Ascending aorta (tissue), 2 donors: ENCODE measurements around the gene CLIC4. TPM values are rescaled to one million over a fixed set of nuclear protein-coding genes. Genes with fewer than 3 reads are reported as not detected.

ENCODE experiments used
- DNase-seq, 2 donors: peaks; one replicate each; pipeline ENCODE4 v3.0.0-alpha.2; 2019; ENCODE audit warnings: low spot score in 2 of 2
- H3K27ac ChIP-seq, 2 donors: fragments of 200-600 bp; sonication (generic); one replicate each; pipeline ENCODE4 v1.5.1; 2016 to 2017; ENCODE audit warnings: mild to moderate bottlenecking in 1 of 2
- H3K27me3 ChIP-seq: fragments of 200-600 bp; sonication (generic); one replicate; pipeline ENCODE4 v1.5.1; 2017
- H3K36me3 ChIP-seq, 2 donors: fragments of 200-600 bp; sonication (generic); one replicate each; pipeline ENCODE4 v1.5.1; 2016
- H3K4me1 ChIP-seq, 2 donors: fragments of 200-600 bp; sonication (generic); one replicate each; pipeline ENCODE4 v1.5.1; 2016 to 2017; ENCODE audit warnings: mild to moderate bottlenecking in 1 of 2
- H3K4me3 ChIP-seq, 2 donors: fragments of 200-600 bp; sonication (generic); one replicate each; pipeline ENCODE4 v1.5.1; 2016 to 2017; ENCODE audit warnings: mild to moderate bottlenecking in 1 of 2
- H3K9me3 ChIP-seq, 2 donors: fragments of 200-600 bp; sonication (generic); one replicate each; pipeline ENCODE4 v1.5.1; 2016
- intact Hi-C: fragments of 100-400 bp; cut with DNase I; formaldehyde crosslinking; loops from one replicate; pipeline ENCODE4 v1.15.1; 2023
- total RNA-seq: library from RNA; depleted of rRNA; stranded (reverse); fragments of >200 nt; gene quantifications from one replicate; pipeline ENCODE4 v1.1.0, GENCODE V29; 2016
- TF ChIP-seq, protein P1 (sequence below), 3 experiments: fragments of 200-600 bp in 2 of 3; fragments of 450-650 bp in 1 of 3; sonication (generic) in 2 of 3; IDR thresholded peaks; one replicate each; pipeline ENCODE4 v1.5.1; 2016 to 2019; ENCODE audit warnings: antibody characterized with exemption in 3 of 3, mild to moderate bottlenecking in 1 of 3, moderate library complexity in 1 of 3

CLIC4 gene
- total RNA-seq, 1 donor from 2014 or later: 494 TPM

DNA sequence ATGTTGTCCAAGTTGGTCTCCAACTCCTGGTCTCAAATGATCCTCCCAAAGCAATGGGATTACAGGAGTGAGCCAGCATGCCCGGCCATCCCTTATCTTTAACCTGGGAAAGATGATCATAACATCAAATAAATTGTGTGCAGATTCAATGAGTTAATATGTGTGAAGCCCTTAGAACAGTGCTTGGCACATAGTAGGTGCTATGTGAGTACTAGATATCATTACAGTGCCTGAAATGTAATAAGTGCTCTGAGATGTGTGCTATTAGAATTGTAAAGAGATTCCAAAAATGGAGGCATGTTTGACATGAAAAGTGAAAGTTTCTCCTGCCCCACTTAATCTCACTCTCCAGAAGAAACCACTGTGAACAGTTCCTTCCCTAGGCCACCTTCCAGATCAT, 113.0 kb downstream of the CLIC4 start:
- Histone ChIP-seq H3K27ac (no peak overlapping the region), H3K9me3 (no peaks in the 10 kb centered on the region), H3K4me1 (no peaks in the 10 kb centered on the region), H3K4me3 (no peak overlapping the region), H3K27me3 (no peaks in the 10 kb centered on the region), H3K36me3 (no peaks in the 10 kb centered on the region)
- no peak for DNase-seq
- intact Hi-C loops: no loop called here
- TF ChIP-seq, protein P1, sequence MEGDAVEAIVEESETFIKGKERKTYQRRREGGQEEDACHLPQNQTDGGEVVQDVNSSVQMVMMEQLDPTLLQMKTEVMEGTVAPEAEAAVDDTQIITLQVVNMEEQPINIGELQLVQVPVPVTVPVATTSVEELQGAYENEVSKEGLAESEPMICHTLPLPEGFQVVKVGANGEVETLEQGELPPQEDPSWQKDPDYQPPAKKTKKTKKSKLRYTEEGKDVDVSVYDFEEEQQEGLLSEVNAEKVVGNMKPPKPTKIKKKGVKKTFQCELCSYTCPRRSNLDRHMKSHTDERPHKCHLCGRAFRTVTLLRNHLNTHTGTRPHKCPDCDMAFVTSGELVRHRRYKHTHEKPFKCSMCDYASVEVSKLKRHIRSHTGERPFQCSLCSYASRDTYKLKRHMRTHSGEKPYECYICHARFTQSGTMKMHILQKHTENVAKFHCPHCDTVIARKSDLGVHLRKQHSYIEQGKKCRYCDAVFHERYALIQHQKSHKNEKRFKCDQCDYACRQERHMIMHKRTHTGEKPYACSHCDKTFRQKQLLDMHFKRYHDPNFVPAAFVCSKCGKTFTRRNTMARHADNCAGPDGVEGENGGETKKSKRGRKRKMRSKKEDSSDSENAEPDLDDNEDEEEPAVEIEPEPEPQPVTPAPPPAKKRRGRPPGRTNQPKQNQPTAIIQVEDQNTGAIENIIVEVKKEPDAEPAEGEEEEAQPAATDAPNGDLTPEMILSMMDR (IDR thresholded peaks at IDR 0.05): no peak

DNA sequence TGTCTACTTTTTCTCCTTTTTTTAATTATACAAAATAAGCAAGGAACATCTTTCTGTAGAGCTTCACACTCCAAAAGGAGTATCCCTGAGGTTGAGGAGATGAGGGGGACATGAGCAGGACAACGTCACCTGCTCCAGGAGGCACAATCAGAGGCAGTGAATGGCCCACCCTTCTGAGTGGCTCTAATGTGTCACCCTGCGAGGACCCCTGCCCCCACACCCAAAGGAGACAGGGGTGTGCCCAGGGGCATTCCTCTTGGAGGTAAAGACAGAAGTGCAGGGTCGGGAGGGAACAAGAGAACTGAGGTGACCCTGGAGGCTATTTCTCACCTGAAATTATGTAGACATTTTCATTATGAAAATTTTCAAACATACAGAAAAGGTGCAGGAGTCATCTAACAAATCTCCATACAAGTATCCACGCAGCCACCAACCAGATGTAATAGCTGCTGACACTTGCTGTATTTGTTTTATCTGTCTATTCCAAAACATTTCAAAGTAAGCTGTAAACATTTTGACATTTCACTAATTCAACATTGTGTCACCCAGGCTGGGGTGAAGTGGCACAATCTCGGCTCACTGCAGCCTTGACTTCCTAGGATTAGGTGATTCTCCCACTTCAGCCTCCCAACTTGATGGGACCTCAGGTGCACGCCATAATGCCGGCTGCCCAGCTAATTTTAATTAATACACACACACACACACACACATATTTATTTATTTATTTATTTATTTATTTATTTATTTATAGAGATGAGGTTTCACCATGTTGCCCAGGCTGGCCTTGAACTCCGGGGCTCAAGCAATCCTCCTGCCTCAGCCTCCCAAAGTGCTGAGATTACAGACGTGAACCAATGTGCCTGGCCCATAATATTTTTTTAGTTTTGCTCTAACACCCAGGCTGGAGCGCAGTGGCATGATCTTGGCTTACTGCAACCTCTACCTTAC, 114.1 kb downstream of the CLIC4 start:
- intact Hi-C loops: no loop called here
- Histone ChIP-seq H3K9me3 (no peaks in the 10 kb centered on the region), H3K27me3 (no peaks in the 10 kb centered on the region), H3K4me3 (no peak overlapping the region), H3K36me3 (no peaks in the 10 kb centered on the region), H3K4me1 (no peaks in the 10 kb centered on the region), H3K27ac (no peak overlapping the region)
- no peak for DNase-seq
- TF ChIP-seq, protein P1 (IDR thresholded peaks at IDR 0.05): no peak

DNA sequence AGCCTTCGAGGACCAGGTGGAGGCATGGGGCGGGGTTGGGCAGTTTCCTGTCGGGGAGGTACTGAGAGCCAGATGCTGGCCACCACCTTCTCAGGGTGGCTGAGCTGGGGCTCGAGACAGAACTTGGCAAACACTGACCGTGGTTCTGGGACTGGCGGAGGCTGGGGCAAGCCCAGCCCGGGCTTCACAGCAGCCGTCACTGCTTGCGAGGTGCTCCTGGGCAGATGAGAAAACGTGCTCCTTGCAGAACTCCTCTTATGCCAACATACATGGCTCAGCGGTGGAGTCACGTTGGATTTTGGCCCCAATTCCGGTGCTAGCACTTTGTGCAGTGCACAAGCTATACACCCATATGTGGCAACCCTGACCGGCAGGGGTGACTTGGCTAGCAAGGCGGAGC, 115.6 kb downstream of the CLIC4 start:
- no peaks in the 10 kb centered on the region for H3K9me3 ChIP-seq
- H3K36me3 ChIP-seq: no peaks in the 10 kb centered on the region
- no peak overlapping the region for H3K27ac ChIP-seq
- TF ChIP-seq, protein P1 (IDR thresholded peaks at IDR 0.05): no peak
- H3K27me3 ChIP-seq: no peaks in the 10 kb centered on the region
- DNase-seq: no peak
- intact Hi-C loops: no loop called here
- no peaks in the 10 kb centered on the region for H3K4me1 ChIP-seq
- no peak overlapping the region for H3K4me3 ChIP-seq

DNA sequence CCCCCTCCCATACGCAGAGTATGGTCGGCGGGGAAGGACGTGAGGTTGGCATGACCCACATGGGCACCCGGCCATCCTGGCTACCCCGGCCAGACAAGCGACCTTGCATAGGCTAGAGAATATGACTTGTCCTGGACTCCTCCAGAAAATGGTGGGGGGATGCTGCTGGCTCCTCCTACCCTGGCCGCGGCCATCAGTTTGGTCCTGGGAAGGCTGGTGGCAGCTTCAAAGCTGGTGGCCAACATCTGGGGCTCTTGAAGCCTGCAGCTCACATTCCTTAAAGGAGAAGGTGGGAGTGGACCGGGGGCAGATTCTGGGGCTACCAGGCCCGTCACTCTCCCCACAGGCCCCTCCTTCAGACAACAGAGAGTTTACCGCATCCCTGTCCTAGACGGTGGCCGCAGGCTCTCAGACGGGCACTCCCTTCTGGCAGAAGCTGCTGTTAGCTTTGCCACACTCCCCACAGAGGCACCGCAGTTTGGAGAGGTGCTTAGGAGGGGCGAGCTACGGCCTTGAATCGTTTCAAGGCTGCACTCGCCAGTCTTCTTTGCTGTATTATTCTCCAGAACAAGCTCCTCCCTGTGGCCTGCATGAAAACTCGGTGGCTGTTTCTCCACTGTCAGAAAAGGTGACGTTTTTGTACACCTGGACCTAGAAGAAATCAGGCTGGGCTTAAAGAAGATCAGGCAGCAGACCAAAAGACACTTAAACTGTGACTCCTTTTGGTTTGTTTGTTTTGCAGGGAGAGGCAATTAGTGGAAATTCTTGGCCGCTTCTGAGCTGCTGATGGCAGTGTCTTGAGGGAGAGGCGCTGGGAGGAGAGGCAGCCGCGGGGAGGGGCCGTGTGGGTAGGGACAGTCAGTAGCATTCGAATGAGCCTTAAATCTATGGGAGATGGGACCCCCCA, 116.8 kb downstream of the CLIC4 start:
- TF ChIP-seq, protein P1 (IDR thresholded peaks at IDR 0.05): peak in 1 of 3 experiments; percentile 15
- DNase-seq: no peak
- Histone ChIP-seq H3K27me3 (no peaks in the 10 kb centered on the region), H3K4me1 (no peaks in the 10 kb centered on the region), H3K9me3 (no peaks in the 10 kb centered on the region), H3K27ac (no peak overlapping the region), H3K4me3 (no peak overlapping the region), H3K36me3 (no peaks in the 10 kb centered on the region)
- intact Hi-C loops: no loop called here

DNA sequence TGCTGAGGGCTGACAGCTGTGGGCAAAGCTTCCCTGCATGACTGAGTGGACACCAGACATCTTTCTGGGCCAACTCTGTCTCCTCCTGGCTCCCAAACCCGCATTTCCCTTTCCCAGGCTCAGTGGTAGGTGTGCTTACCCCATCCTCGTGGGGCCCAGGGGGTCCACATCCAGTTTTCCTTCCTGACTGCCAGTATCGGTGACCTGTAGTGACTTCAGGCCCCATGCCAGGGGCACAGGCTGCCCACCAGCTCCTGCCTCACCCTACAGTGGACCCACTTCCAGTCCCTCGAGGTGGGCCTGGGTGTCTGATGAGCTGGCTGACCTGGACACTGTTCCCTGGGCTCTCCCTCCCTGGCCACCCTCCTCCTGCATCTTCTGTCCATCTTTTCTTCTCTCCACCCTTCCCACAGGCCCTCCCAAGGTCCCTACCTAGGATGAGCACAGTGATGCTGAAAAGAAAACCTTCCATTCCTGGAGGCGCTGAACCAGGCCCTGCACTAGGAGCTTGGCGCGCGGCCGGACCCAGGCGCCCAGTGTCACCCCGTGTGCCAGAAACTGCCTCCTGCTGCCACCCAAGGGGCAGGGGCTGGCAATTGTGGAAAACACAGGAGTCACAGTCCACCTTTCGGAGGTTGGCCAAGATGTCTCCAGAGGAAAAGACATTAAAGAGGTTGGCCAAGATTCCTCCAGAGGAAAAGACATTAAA, 117.7 kb downstream of the CLIC4 start:
- no peaks in the 10 kb centered on the region for H3K4me1 ChIP-seq
- intact Hi-C loops: no loop called here
- no peak for DNase-seq
- no peak overlapping the region for H3K4me3 ChIP-seq
- no peaks in the 10 kb centered on the region for H3K27me3 ChIP-seq
- H3K9me3 ChIP-seq: no peaks in the 10 kb centered on the region
- H3K27ac ChIP-seq: no peak overlapping the region
- H3K36me3 ChIP-seq: no peaks in the 10 kb centered on the region
- TF ChIP-seq, protein P1 (IDR thresholded peaks at IDR 0.05): no peak
